Gastroesophageal sphincter (tissue), 4 donors: ENCODE results near the gene BPIFB4. TPM values are rescaled to one million over a fixed set of nuclear protein-coding genes. Genes with fewer than 3 reads are reported as not detected.

Experiments used
- ATAC-seq: fragments of 150-250 bp; one replicate; pipeline ENCODE4 v1.9.1; 2016; ENCODE audit warnings: mild to moderate bottlenecking, moderate library complexity
- H3K27ac ChIP-seq, 4 donors: fragments of 200-600 bp; sonication (generic) in 3 of 4; 1 replicate in 3 of 4; 2 replicates in 1 of 4; pipeline ENCODE4 v1.5.1; 2016 to 2019
- H3K27me3 ChIP-seq: fragments of 200-600 bp; sonication (generic); one replicate; pipeline ENCODE4 v1.5.1; 2019
- H3K36me3 ChIP-seq, 2 donors: fragments of 200-600 bp; sonication (generic); one replicate each; pipeline ENCODE4 v1.5.1; 2019; ENCODE audit warnings: control low read depth in 1 of 2
- H3K4me1 ChIP-seq, 3 donors: fragments of 200-600 bp; sonication (generic); 1 replicate in 2 of 3; 2 replicates in 1 of 3; pipeline ENCODE4 v1.5.1; 2016 to 2019; ENCODE audit warnings: control low read depth in 2 of 3
- H3K4me3 ChIP-seq, 2 donors: fragments of 200-600 bp; sonication (generic); one replicate each; pipeline ENCODE4 v1.5.1; 2019; ENCODE audit warnings: mild to moderate bottlenecking in 1 of 2, moderate library complexity in 1 of 2
- H3K9me3 ChIP-seq, 3 donors: fragments of 200-600 bp; sonication (generic); one replicate each; pipeline ENCODE4 v1.5.1; 2017 to 2019; ENCODE audit warnings: control low read depth in 2 of 3
- EP300 ChIP-seq: sonication (generic); formaldehyde crosslinking; IDR thresholded peaks from one replicate; pipeline ENCODE4 v1.6.1; 2017; ENCODE audit warnings: antibody characterized with exemption, mild to moderate bottlenecking
- POLR2A ChIP-seq, 2 donors: fragments of 450-650 bp; IDR thresholded peaks; one replicate each; pipeline ENCODE4 v1.6.1; 2017; ENCODE audit warnings: antibody characterized with exemption in 2 of 2, mild to moderate bottlenecking in 2 of 2, moderate library complexity in 1 of 2
- POLR2AphosphoS5 ChIP-seq: sonication (generic); formaldehyde crosslinking; IDR thresholded peaks from one replicate; pipeline ENCODE4 v1.6.1; 2017; ENCODE audit warnings: antibody characterized with exemption
- WGBS, 2 donors: methylation state at CpG; one replicate each; pipeline ENCODE4 v1.1.5; 2018; ENCODE audit warnings: low coverage in 1 of 2; 5-methylcytosine and 5-hydroxymethylcytosine counted together
- total RNA-seq, 4 donors: library from RNA; depleted of rRNA; stranded (reverse); fragments of >200 nt; gene quantifications; one replicate each; pipeline ENCODE4 v1.1.0, GENCODE V29; 2016
- TF ChIP-seq, protein P1 (sequence below), 4 experiments: fragments of 200-600 bp in 2 of 4; fragments of 450-650 bp in 2 of 4; sonication (generic) in 1 of 4; IDR thresholded peaks; one replicate each; pipeline ENCODE4 v1.5.1; 2017 to 2019; ENCODE audit warnings: antibody characterized with exemption in 4 of 4, mild to moderate bottlenecking in 2 of 4, moderate library complexity in 2 of 4

Gene BPIFB4
- total RNA-seq, 4 donors from 2014 or later: not detected

DNA sequence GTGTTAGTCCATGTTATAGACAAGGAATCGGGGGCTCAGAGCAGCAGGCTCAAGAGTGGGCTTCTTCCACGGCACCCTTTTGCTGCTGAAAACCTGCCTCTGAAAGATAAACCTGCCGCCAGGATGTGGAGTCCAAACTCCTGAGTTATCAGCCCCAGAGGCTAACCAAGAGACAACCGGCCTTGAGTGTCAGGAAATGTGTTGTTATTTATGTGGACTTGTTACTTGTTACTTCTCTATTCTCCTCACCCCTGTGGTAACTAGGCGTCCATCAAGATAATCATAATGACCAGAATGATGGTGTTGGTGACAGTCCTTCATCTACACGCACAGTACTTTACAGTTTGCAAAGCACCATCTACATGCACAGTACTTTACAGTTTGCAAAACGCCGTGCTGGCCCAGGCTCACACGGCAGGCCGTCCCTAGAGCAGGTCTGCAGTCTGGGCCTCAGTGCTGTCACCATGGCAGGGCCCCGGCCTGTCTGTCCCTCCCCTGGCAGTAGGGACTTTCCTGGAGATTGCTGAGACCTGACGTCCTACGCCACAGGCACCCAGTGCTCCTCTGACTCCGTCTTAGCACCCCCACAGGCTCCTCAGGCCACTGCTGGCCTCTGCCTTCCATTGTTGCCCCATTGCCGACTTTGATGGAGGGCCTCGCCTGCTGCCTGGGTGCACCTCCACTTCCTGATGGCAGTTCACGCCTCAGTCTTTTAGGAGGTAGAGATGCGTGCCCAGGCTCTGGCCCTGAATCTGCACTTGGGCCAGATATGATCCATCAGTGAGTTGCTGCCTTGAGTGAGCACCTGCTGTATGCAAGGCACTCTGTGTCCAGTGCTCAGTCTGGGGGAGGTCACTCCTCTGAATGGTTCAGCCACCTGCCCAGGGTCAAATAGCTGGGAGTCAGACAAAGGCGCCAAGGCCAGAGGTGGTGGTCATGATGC, 9.1 kb upstream of the BPIFB4 start:
- TF ChIP-seq, protein P1, sequence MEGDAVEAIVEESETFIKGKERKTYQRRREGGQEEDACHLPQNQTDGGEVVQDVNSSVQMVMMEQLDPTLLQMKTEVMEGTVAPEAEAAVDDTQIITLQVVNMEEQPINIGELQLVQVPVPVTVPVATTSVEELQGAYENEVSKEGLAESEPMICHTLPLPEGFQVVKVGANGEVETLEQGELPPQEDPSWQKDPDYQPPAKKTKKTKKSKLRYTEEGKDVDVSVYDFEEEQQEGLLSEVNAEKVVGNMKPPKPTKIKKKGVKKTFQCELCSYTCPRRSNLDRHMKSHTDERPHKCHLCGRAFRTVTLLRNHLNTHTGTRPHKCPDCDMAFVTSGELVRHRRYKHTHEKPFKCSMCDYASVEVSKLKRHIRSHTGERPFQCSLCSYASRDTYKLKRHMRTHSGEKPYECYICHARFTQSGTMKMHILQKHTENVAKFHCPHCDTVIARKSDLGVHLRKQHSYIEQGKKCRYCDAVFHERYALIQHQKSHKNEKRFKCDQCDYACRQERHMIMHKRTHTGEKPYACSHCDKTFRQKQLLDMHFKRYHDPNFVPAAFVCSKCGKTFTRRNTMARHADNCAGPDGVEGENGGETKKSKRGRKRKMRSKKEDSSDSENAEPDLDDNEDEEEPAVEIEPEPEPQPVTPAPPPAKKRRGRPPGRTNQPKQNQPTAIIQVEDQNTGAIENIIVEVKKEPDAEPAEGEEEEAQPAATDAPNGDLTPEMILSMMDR (IDR thresholded peaks at IDR 0.05): no peak
- TF ChIP-seq POLR2A (IDR thresholded peaks at IDR 0.05): no peak
- ATAC-seq: no peak
- Histone ChIP-seq H3K4me1 (no peaks in the 10 kb centered on the region), H3K36me3 (no peaks in the 10 kb centered on the region), H3K27me3 (peaks cover 24% of the 10 kb centered on the region), H3K9me3 (no peaks in the 10 kb centered on the region), H3K4me3 (no peak overlapping the region), H3K27ac (no peak overlapping the region)
- 61 to 73% methylated on average over 6 to 14 of the region's 19 CpGs for WGBS, 2 donors

DNA sequence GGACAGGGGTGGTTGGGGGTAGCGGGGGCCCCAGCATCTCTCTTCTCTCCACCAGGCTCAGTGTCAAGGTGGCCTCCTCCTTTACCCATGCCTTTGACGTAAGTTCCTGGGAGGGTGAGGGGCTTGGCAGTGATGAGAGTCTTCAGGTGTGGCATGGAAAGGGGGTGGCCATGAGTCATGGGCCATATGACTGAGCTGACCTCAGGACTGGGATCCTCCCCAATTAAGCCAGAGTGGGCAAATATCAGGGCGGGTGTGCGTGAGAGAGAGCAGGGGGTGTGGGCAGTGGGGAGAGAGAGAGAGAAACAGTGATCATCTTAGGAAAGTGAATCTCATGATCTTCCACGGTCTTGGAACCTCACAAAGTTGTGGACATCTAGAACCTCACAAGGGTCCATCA, 8.2 kb upstream of the BPIFB4 start:
- no peak overlapping the region for H3K27ac ChIP-seq
- no peak overlapping the region for H3K4me3 ChIP-seq
- no peaks in the 10 kb centered on the region for H3K36me3 ChIP-seq
- ATAC-seq: no peak
- 100% methylated on average over 1 to 2 of the region's 5 CpGs for WGBS, 2 donors
- no peaks in the 10 kb centered on the region for H3K4me1 ChIP-seq
- H3K27me3 ChIP-seq: peaks cover 32% of the 10 kb centered on the region
- no peaks in the 10 kb centered on the region for H3K9me3 ChIP-seq
- no peak for TF ChIP-seq POLR2AphosphoS5
- TF ChIP-seq POLR2A (IDR thresholded peaks at IDR 0.05): no peak
- TF ChIP-seq, protein P1 (IDR thresholded peaks at IDR 0.05): no peak
- no peak for TF ChIP-seq EP300

DNA sequence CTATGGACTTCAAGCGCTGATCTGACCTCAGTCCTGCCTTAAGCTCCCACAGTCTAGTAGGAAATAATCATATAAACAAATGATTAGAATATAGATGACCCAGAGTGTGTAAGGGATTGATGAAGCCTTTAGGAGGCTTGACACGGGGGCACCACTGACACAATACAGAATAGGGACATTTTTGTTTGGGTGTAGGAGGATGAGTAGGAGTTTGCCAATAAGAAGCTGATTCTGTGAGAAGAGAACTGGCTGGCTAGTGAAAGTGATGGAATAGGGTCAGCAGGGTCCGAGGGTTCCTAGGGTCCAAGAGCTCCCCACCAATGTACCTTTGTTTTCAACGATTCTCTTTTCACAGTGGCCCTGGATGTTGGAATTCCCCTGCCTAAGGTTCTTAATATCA, 7.1 kb upstream of the BPIFB4 start:
- ATAC-seq: no peak
- Histone ChIP-seq H3K9me3 (no peaks in the 10 kb centered on the region), H3K4me3 (no peak overlapping the region), H3K36me3 (no peaks in the 10 kb centered on the region), H3K27ac (no peak overlapping the region), H3K4me1 (no peaks in the 10 kb centered on the region), H3K27me3 (peaks cover 43% of the 10 kb centered on the region)
- 96 to 97% methylated on average over 3 to 4 of the region's 4 CpGs for WGBS, 2 donors
- TF ChIP-seq EP300: no peak
- no peak for TF ChIP-seq POLR2A (IDR thresholded peaks at IDR 0.05)
- no peak for TF ChIP-seq POLR2AphosphoS5
- TF ChIP-seq, protein P1 (IDR thresholded peaks at IDR 0.05): no peak

DNA sequence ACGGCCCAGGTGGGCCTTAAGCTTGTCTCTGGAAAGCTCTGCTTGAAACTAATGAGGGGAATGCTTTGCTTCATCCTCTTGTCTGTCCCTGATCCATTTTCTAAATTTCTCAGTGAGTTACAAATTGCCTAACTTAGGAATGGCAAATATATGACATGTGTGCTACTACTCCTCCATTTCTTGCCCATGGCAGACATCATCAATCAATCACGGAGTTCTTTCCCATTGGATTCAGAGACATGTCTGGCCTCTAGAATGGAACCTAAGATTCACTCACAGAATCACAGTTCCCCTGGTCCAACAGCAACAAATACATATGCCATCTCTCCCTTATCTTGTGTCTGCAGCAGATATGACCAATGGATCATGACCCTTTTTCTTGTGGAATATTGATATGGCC, 6.6 kb upstream of the BPIFB4 start:
- Histone ChIP-seq H3K36me3 (no peaks in the 10 kb centered on the region), H3K4me1 (no peaks in the 10 kb centered on the region), H3K27ac (no peak overlapping the region), H3K9me3 (no peaks in the 10 kb centered on the region), H3K27me3 (peaks cover 48% of the 10 kb centered on the region), H3K4me3 (no peak overlapping the region)
- no peak for ATAC-seq
- 80 to 87% methylated on average over 1 to 2 of the region's 2 CpGs for WGBS, 2 donors
- no peak for TF ChIP-seq EP300
- TF ChIP-seq POLR2AphosphoS5: no peak
- TF ChIP-seq, protein P1 (IDR thresholded peaks at IDR 0.05): no peak
- TF ChIP-seq POLR2A (IDR thresholded peaks at IDR 0.05): no peak

DNA sequence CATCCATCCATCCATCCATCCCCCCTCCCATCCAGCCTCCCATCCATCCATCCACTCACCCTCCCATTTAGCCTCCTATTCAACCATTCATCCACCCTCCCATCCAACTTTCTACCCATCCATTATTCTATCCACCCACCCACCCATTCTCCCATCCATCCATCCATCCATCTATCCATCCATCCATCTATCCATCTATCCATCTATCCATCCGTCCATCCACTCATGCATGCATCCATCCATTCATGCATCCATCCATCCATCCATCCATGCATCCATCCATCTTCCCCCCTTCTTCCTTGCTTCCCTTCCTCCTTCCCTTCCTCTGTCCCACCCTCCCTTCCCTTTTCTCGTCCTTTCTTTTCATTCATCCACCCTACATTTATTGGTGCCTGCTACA, 4.8 kb upstream of the BPIFB4 start:
- TF ChIP-seq EP300 (no peak), POLR2AphosphoS5 (no peak), POLR2A (IDR thresholded peaks at IDR 0.05) (no peak)
- TF ChIP-seq, protein P1 (IDR thresholded peaks at IDR 0.05): no peak
- 83 to 92% methylated on average over 2 of the region's 2 CpGs for WGBS, 2 donors
- Histone ChIP-seq H3K27ac (no peak overlapping the region), H3K4me3 (no peak overlapping the region), H3K36me3 (no peaks in the 10 kb centered on the region), H3K9me3 (no peaks in the 10 kb centered on the region), H3K27me3 (peaks cover 49% of the 10 kb centered on the region), H3K4me1 (no peaks in the 10 kb centered on the region)
- ATAC-seq: no peak
